H1 (cell line): ENCODE measurements around the gene WDR64. TPM values are rescaled to one million over a fixed set of nuclear protein-coding genes. Genes with fewer than 3 reads are reported as not detected.
A peak's percentile ranks its signal among the peaks of the same experiment; 100 is the strongest.

Source experiments
- CTCF ChIA-PET: fragments of 300-600 bp; sonication (Branson Sonifier 250); formaldehyde crosslinking; loops from one replicate; lab custom pipeline; 2021; ENCODE audit not compliant: partially characterized antibody; lab: Charles Lee
- POLR2A ChIA-PET: fragments of 300-600 bp; sonication (Branson Sonifier 250); formaldehyde crosslinking; loops from one replicate; lab custom pipeline; 2021; ENCODE audit warnings: inconsistent platforms; ENCODE audit not compliant: partially characterized antibody; lab: Charles Lee
- DNase-seq, 2 experiments: peaks; one replicate each; pipeline versions ENCODE4 v3.0.0 to v3.0.0-alpha.2; 2010 to 2022; ENCODE audit warnings: low spot score in 2 of 2, low read depth in 1 of 2, mixed read lengths in 1 of 2
- FAIRE-seq: peaks from 2 replicates; lab custom pipeline; 2011; peaks lifted over from hg19 to GRCh38; lab: Jason Lieb, UNC
- H2AFZ ChIP-seq: 2 replicates; pipeline ENCODE4 v1.8.1; 2012; ENCODE audit warnings: low read length, inconsistent platforms
- H2AK5ac ChIP-seq: 2 replicates; pipeline ENCODE4 v1.6.1; 2013; ENCODE audit warnings: low read depth, low read length
- H2BK120ac ChIP-seq: replicated peaks from 2 replicates; pipeline ENCODE3; 2013; ENCODE audit warnings: low read depth, low read length, inconsistent platforms
- H2BK12ac ChIP-seq: 2 replicates; pipeline ENCODE4 v1.6.1; 2013; ENCODE audit warnings: low read depth, low read length
- H2BK15ac ChIP-seq: 2 replicates; pipeline ENCODE4 v1.6.1; 2013; ENCODE audit warnings: low read length
- H2BK20ac ChIP-seq: 2 replicates; pipeline ENCODE4 v1.6.1; 2013; ENCODE audit warnings: low read length
- H2BK5ac ChIP-seq: 2 replicates; pipeline ENCODE4 v1.6.1; 2013; ENCODE audit warnings: low read depth, low read length
- H3K14ac ChIP-seq: 2 replicates; pipeline ENCODE4 v1.6.1; 2013; ENCODE audit warnings: inconsistent platforms; ENCODE audit not compliant: insufficient read length
- H3K18ac ChIP-seq: 2 replicates; pipeline ENCODE4 v1.6.1; 2013; ENCODE audit warnings: low read length; ENCODE audit errors: extremely low read depth
- H3K23ac ChIP-seq: 2 replicates; pipeline ENCODE4 v1.6.1; 2013; ENCODE audit warnings: inconsistent platforms; ENCODE audit not compliant: insufficient read length
- H3K23me2 ChIP-seq: 2 replicates; pipeline ENCODE4 v1.6.1; 2013; ENCODE audit warnings: low read depth, low read length
- H3K27ac ChIP-seq: 2 replicates; pipeline ENCODE4 v1.6.1; 2011; ENCODE audit warnings: low read depth, low read length, inconsistent platforms
- H3K27me3 ChIP-seq, 4 experiments: replicated peaks in 1 of 4; 1 replicate in 1 of 4; 2 replicates in 3 of 4; pipeline versions ENCODE4 v1.6.1 to v1.8.1; 2011 to 2013; ENCODE audit warnings: low read length in 3 of 4, mild to moderate bottlenecking in 3 of 4, inconsistent platforms in 2 of 4, mixed read lengths in 2 of 4, moderate library complexity in 1 of 4; ENCODE audit not compliant: control insufficient read depth in 3 of 4, insufficient read depth in 3 of 4; ENCODE audit errors: extremely low read depth in 1 of 4
- H3K36me3 ChIP-seq, 4 experiments: 2 replicates each; pipeline versions ENCODE4 v1.6.1 to v1.8.1; 2011 to 2013; ENCODE audit warnings: mild to moderate bottlenecking in 4 of 4, low read length in 3 of 4, moderate library complexity in 2 of 4, control low read depth in 1 of 4, inconsistent platforms in 1 of 4; ENCODE audit not compliant: insufficient read depth in 4 of 4, control insufficient read depth in 2 of 4
- H3K4ac ChIP-seq: replicated peaks from 2 replicates; pipeline ENCODE3; 2013; ENCODE audit warnings: low read length, low read depth, mixed read lengths, inconsistent platforms; ENCODE audit not compliant: insufficient read length
- H3K4me1 ChIP-seq, 4 experiments: replicated peaks in 1 of 4; 1 replicate in 1 of 4; 2 replicates in 3 of 4; pipeline versions ENCODE4 v1.6.1 to v1.8.1; 2011 to 2013; ENCODE audit warnings: low read length in 3 of 4, inconsistent platforms in 2 of 4, mixed read lengths in 1 of 4; ENCODE audit not compliant: insufficient read depth in 4 of 4, control insufficient read depth in 3 of 4
- H3K4me2 ChIP-seq, 2 experiments: 2 replicates each; pipeline versions ENCODE4 v1.6.1 to v1.8.1; 2011 to 2013; ENCODE audit warnings: low read depth in 2 of 2, low read length in 2 of 2, control low read depth in 1 of 2, inconsistent platforms in 1 of 2, mild to moderate bottlenecking in 1 of 2; ENCODE audit not compliant: insufficient read depth in 1 of 2
- H3K4me3 ChIP-seq, 4 experiments: fragments of 200-600, 300-600 bp in 1 of 4; sonication (generic), shearing (Covaris generic), sonication (Bioruptor Twin) in 1 of 4; 2 replicates each; pipeline versions ENCODE4 v1.5.1 to v1.8.1; 2011 to 2016; ENCODE audit warnings: low read length in 4 of 4, low read depth in 3 of 4, control low read depth in 2 of 4, inconsistent platforms in 2 of 4, mild to moderate bottlenecking in 2 of 4, mixed read lengths in 1 of 4, moderate library complexity in 1 of 4; ENCODE audit not compliant: insufficient read depth in 2 of 4; ENCODE audit errors: extremely low read depth in 1 of 4
- H3K56ac ChIP-seq: replicated peaks from 2 replicates; pipeline ENCODE3; 2013; ENCODE audit warnings: low read depth, mild to moderate bottlenecking, mixed read lengths, low read length, inconsistent platforms; ENCODE audit not compliant: insufficient read length
- H3K79me1 ChIP-seq: 2 replicates; pipeline ENCODE4 v1.6.1; 2013; ENCODE audit warnings: low read depth, low read length, control low read depth
- H3K79me2 ChIP-seq, 2 experiments: 2 replicates each; pipeline versions ENCODE4 v1.6.1 to v1.8.1; 2012 to 2013; ENCODE audit warnings: low read length in 2 of 2, mild to moderate bottlenecking in 2 of 2, inconsistent platforms in 1 of 2; ENCODE audit not compliant: insufficient read depth in 2 of 2, control insufficient read depth in 1 of 2
- H3K9ac ChIP-seq, 4 experiments: replicated peaks in 1 of 4; 1 replicate in 1 of 4; 2 replicates in 3 of 4; pipeline versions ENCODE4 v1.6.1 to v1.8.1; 2011 to 2013; ENCODE audit warnings: low read depth in 3 of 4, low read length in 3 of 4, control low read depth in 2 of 4, mild to moderate bottlenecking in 2 of 4, moderate library complexity in 2 of 4, inconsistent platforms in 1 of 4; ENCODE audit errors: extremely low read depth in 1 of 4
- H3K9me3 ChIP-seq, 2 experiments: 2 replicates each; pipeline versions ENCODE4 v1.6.1 to v1.8.1; 2012 to 2013; ENCODE audit warnings: mild to moderate bottlenecking in 2 of 2, moderate library complexity in 2 of 2, control low read depth in 1 of 2, inconsistent platforms in 1 of 2, low read depth in 1 of 2, low read length in 1 of 2, mixed read lengths in 1 of 2; ENCODE audit not compliant: insufficient read depth in 2 of 2
- H4K20me1 ChIP-seq, 2 experiments: replicated peaks in 1 of 2; 2 replicates each; pipeline versions ENCODE3 to v1.8.1; 2011 to 2013; ENCODE audit warnings: inconsistent platforms in 2 of 2, low read length in 2 of 2, mild to moderate bottlenecking in 1 of 2; ENCODE audit not compliant: insufficient read depth in 2 of 2, control insufficient read depth in 1 of 2
- H4K5ac ChIP-seq: 2 replicates; pipeline ENCODE4 v1.6.1; 2013; ENCODE audit warnings: low read length, low read depth, mixed read lengths, inconsistent platforms; ENCODE audit not compliant: insufficient read length
- H4K8ac ChIP-seq: 2 replicates; pipeline ENCODE4 v1.8.0; 2013; ENCODE audit warnings: mild to moderate bottlenecking, moderate library complexity, low read length, inconsistent platforms; ENCODE audit not compliant: insufficient read depth; ENCODE audit errors: extremely low read depth
- H4K91ac ChIP-seq: replicated peaks from 2 replicates; pipeline ENCODE3; 2013; ENCODE audit warnings: low read length, mixed read lengths, inconsistent platforms; ENCODE audit not compliant: insufficient read length
- MAFK ChIP-seq: IDR thresholded peaks from 2 replicates; pipeline ENCODE4 v1.6.1; 2012; ENCODE audit warnings: low read depth, mild to moderate bottlenecking, improper control_type of control experiment, low read length
- WGBS, 2 experiments: shearing (Covaris generic) in 1 of 2; methylation state at CpG; one replicate each; pipeline versions ENCODE4 v1.1.6 to v1.1.7; 2013 to 2015; ENCODE audit warnings: low lambda C conversion rate in 2 of 2, mixed read lengths in 2 of 2, inconsistent platforms in 1 of 2, low coverage in 1 of 2, missing lambda C conversion rate in 1 of 2; ENCODE audit not compliant: insufficient replicate concordance in 2 of 2, insufficient coverage in 1 of 2, insufficient read length in 1 of 2; ENCODE audit errors: extremely low coverage in 1 of 2, missing lambda C conversion rate in 1 of 2; 5-methylcytosine and 5-hydroxymethylcytosine counted together
- polyA plus RNA-seq, 7 experiments: library from polyadenylated mRNA; depleted of rRNA in 3 of 7; stranded (reverse) in 5 of 7; unstranded in 2 of 7; fragments of >200 nt in 5 of 7; fragments of 200-250 nt in 2 of 7; gene quantifications; 1 replicate in 5 of 7; 2 replicates in 1 of 7; 4 replicates in 1 of 7; pipeline versions ENCODE4 v1.2.1 to v1.2.3, GENCODE V29; 2011 to 2013; ENCODE audit warnings: missing spikeins in 2 of 7, mixed read lengths in 2 of 7
- total RNA-seq: library from RNA; stranded (reverse); fragmentation: NEBNext Ultra II Directional; extraction: Animal tissue kit (Norgen Biotek cat#: 25700); gene quantifications from 2 replicates; pipeline ENCODE4 v1.2.1, GENCODE V29; 2021

Gene WDR64
- total and polyA plus RNA-seq, 2 of the 8 experiments (the other 6 are each of a cell fraction or from before 2014, with no cell fraction given) = 0.02 TPM; not detected in 1

DNA sequence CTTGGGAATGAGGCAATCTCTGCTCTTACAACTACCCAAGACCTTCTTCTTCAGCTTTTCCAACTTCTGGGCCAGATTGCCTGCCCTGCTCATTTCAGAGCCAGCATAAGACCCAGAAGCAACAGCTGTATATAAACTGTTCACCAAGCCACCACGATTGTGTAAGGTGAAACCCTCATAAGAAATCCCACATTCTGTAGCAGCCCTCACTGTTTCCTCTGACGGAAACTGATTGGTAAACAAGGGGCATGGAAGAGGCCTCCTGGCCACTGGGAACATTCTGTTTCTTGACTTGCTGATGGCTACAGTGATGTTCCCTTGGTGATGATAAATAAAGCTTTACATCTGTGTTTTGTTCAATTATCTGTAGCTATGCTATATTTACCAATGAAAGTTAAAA lies 156.2 kb downstream of the WDR64 start:
- no peaks in the 10 kb centered on the region for H3K9me3 ChIP-seq
- no peaks in the 10 kb centered on the region for H4K20me1 ChIP-seq
- no peak overlapping the region for H2BK120ac ChIP-seq
- H2AFZ ChIP-seq = peak overlapping the region; percentile 58; the same call in 1 of the 2 replicates
- H3K56ac ChIP-seq = no peak overlapping the region
- no peak overlapping the region for H2BK12ac ChIP-seq
- POLR2A ChIA-PET = no interaction called here
- H2BK5ac ChIP-seq = no peak overlapping the region
- no peaks in the 10 kb centered on the region for H3K36me3 ChIP-seq
- no peak overlapping the region for H4K5ac ChIP-seq
- no peak overlapping the region for H3K23ac ChIP-seq
- no peak overlapping the region for H4K91ac ChIP-seq
- H2BK15ac ChIP-seq = no peak overlapping the region
- TF ChIP-seq MAFK = no peak
- TF ChIP-seq, all 59 proteins: peak for 0
- Histone ChIP-seq H4K8ac (no peak overlapping the region), H3K79me1 (no peaks in the 10 kb centered on the region), H3K4me3 (no peak overlapping the region), H2BK20ac (no peak overlapping the region), H3K14ac (no peak overlapping the region), H3K27ac (no peak overlapping the region), H3K4ac (no peak overlapping the region), H3K9ac (no peak overlapping the region), H3K27me3 (no peaks in the 10 kb centered on the region), H3K18ac (no peak overlapping the region), H2AK5ac (no peak overlapping the region), H3K4me1 (no peaks in the 10 kb centered on the region), H3K79me2 (no peaks in the 10 kb centered on the region), H3K23me2 (0 out of 2 replicates have a peak, but pooled peaks cover under 1% of the 10 kb centered on the region), H3K4me2 (no peak overlapping the region)
- DNase-seq (no peak), FAIRE-seq (no peak)
- CTCF ChIA-PET = interaction anchor here (0.7 to 2.1 kb wide), 3 partner anchors 13 to 203 kb away, joined by 3 to 5 read pairs (median 3); no protein-coding TSS in a partner anchor
- WGBS, 2 experiments = 75% methylated on average over 2 of the region's 2 CpGs; no CpG with 5 or more reads in 1 of the 2 experiments
